ENCODE data around the gene MYCN.

MYCN gene

GRCh38 chr2:15939854-15940660 lies at the start of gene MYCN:
TSS of gene MYCN (plus strand) at chr2:15940550. CDS start at chr2:15942065, 1,515 bp downstream.
- TF ChIP-seq CTCF (IDR thresholded peaks at IDR 0.05; ENCODE audit: control insufficient read depth, extremely low read depth, insufficient read depth) = no peak
- no peak for DNase-seq (ENCODE audit: low read depth)
- H3K4me3 ChIP-seq (ENCODE audit: low read depth, low read length) = no peak within 1 kb of the TSS

GRCh38 chr2:15890936-15891905 lies 49.1 kb upstream of the MYCN start:
- no peak overlapping the region for H3K4me3 ChIP-seq (ENCODE audit: low read depth, low read length)
- no peak for DNase-seq (ENCODE audit: low read depth)
- TF ChIP-seq CTCF (IDR thresholded peaks at IDR 0.05; ENCODE audit: control insufficient read depth, extremely low read depth, insufficient read depth) = no peak

GRCh38 chr2:15892151-15892880 lies 48.0 kb upstream of the MYCN start:
- TF ChIP-seq CTCF (IDR thresholded peaks at IDR 0.05; ENCODE audit: control insufficient read depth, extremely low read depth, insufficient read depth) = no peak
- DNase-seq (ENCODE audit: low read depth) = no peak
- H3K4me3 ChIP-seq (ENCODE audit: low read depth, low read length) = no peak overlapping the region

GRCh38 chr2:15893085-15893484 lies 47.3 kb upstream of the MYCN start:
- no peak overlapping the region for H3K4me3 ChIP-seq (ENCODE audit: low read depth, low read length)
- DNase-seq (ENCODE audit: low read depth) = peak; percentile 54
- TF ChIP-seq CTCF (IDR thresholded peaks at IDR 0.05; ENCODE audit: control insufficient read depth, extremely low read depth, insufficient read depth) = no peak

- H3K4me3 ChIP-seq (ENCODE audit: low read depth, low read length) = no peak overlapping the region
- DNase-seq (ENCODE audit: low read depth) = no peak
- no peak for TF ChIP-seq CTCF (IDR thresholded peaks at IDR 0.05; ENCODE audit: control insufficient read depth, extremely low read depth, insufficient read depth)
Measured at GRCh38 chr2:15893689-15894480, 46.5 kb upstream of the MYCN start.

All from LNCaP clone FGC (cell line).